Endodermal cell (in vitro differentiated cells): Measurements from ENCODE around the gene TMEM26. TPM values are rescaled to one million over a fixed set of nuclear protein-coding genes. Genes with fewer than 3 reads are reported as not detected.
"Not testable (repeated sequence)": the region's sequence is repeated elsewhere in the genome, so short reads cannot be mapped to it uniquely, and the experiment has no call there.

Experiments
- DNase-seq: peaks from one replicate; pipeline ENCODE4 v3.0.0-alpha.2; 2017
- H3K27ac ChIP-seq: 2 replicates; pipeline ENCODE4 v1.5.1; 2013; ENCODE audit warnings: mild to moderate bottlenecking, low read depth, low read length, moderate library complexity
- H3K27me3 ChIP-seq: 2 replicates; pipeline ENCODE4 v1.6.1; 2013; ENCODE audit warnings: mild to moderate bottlenecking, low read length, moderate library complexity; ENCODE audit not compliant: insufficient read depth, control insufficient read depth, poor library complexity, severe bottlenecking
- H3K36me3 ChIP-seq: 2 replicates; pipeline ENCODE4 v1.7.0; 2013; ENCODE audit warnings: mild to moderate bottlenecking, low read length, moderate library complexity; ENCODE audit not compliant: control insufficient read depth, insufficient read depth
- H3K4me1 ChIP-seq: one replicate; pipeline ENCODE4 v1.7.0; 2013; ENCODE audit warnings: low read length; ENCODE audit not compliant: control insufficient read depth, insufficient read depth
- H3K4me3 ChIP-seq: 2 replicates; pipeline ENCODE4 v1.5.1; 2013; ENCODE audit warnings: mild to moderate bottlenecking, low read length, moderate library complexity
- H3K9ac ChIP-seq: 2 replicates; pipeline ENCODE4 v1.6.1; 2013; ENCODE audit warnings: mild to moderate bottlenecking, low read length, moderate library complexity; ENCODE audit not compliant: poor library complexity, severe bottlenecking; ENCODE audit errors: extremely low read depth
- H3K9me3 ChIP-seq: 2 replicates; pipeline ENCODE4 v1.6.1; 2013; ENCODE audit warnings: mild to moderate bottlenecking, low read length, moderate library complexity; ENCODE audit not compliant: control insufficient read depth
- H3K27ac Mint-ChIP-seq: 2 replicates; pipeline ENCODE4 v1.8.0; 2020; ENCODE audit warnings: mixed read lengths
- H3K27me3 Mint-ChIP-seq: 2 replicates; pipeline ENCODE4 v1.8.0; 2021; ENCODE audit warnings: mild to moderate bottlenecking, mixed read lengths; ENCODE audit not compliant: insufficient read depth
- H3K36me3 Mint-ChIP-seq: 2 replicates; pipeline ENCODE4 v1.8.0; 2020; ENCODE audit warnings: low read depth, mixed read lengths
- H3K4me1 Mint-ChIP-seq: 2 replicates; pipeline ENCODE4 v1.8.0; 2020; ENCODE audit warnings: mixed read lengths
- H3K4me3 Mint-ChIP-seq: 2 replicates; pipeline ENCODE4 v1.8.0; 2020; ENCODE audit warnings: mild to moderate bottlenecking, moderate library complexity, mixed read lengths
- H3K9me3 Mint-ChIP-seq: 2 replicates; pipeline ENCODE4 v1.8.0; 2020; ENCODE audit warnings: mild to moderate bottlenecking, mixed read lengths
- CTCF ChIP-seq: fragments of 200-600 bp; sonication (generic); conservative IDR thresholded peaks from 2 replicates; pipeline ENCODE4 v1.5.0; 2021; ENCODE audit warnings: antibody characterized with exemption, mild to moderate bottlenecking
- WGBS, 2 experiments: methylation state at CpG; one replicate each; pipeline versions ENCODE4 v1.1.5 to v1.1.7; 2013; ENCODE audit warnings: missing lambda C conversion rate in 2 of 2, mixed read lengths in 1 of 2; ENCODE audit not compliant: insufficient coverage in 1 of 2, insufficient read length in 1 of 2; 5-methylcytosine and 5-hydroxymethylcytosine counted together
- total RNA-seq, 2 donors: library from RNA; stranded (reverse); fragmentation: NEBNext Ultra II Directional in 1 of 2; extraction: Animal tissue kit (Norgen Biotek cat#: 25700) in 1 of 2; gene quantifications; 2 replicates in 1 of 2; 3 replicates in 1 of 2; pipeline ENCODE4 v1.2.1, GENCODE V29; 2021

Gene TMEM26
- total RNA-seq, 2 donors from 2014 or later = 0.13 TPM

- no peak for TF ChIP-seq CTCF
- Histone ChIP-seq H3K4me1 (no peaks in the 10 kb centered on the region), H3K9ac (no peak overlapping the region), H3K36me3 (no peaks in the 10 kb centered on the region), H3K4me3 (no peak overlapping the region), H3K9me3 (no peaks in the 10 kb centered on the region), H3K27ac (no peak overlapping the region), H3K27me3 (no peaks in the 10 kb centered on the region)
- H3K9me3 Mint-ChIP-seq = no peaks in the 10 kb centered on the region
- H3K36me3 Mint-ChIP-seq = no peaks in the 10 kb centered on the region
- H3K27me3 Mint-ChIP-seq = no peaks in the 10 kb centered on the region
- no peaks in the 10 kb centered on the region for H3K4me1 Mint-ChIP-seq
- no peak overlapping the region for H3K27ac Mint-ChIP-seq
- no peak for DNase-seq
- H3K4me3 Mint-ChIP-seq = no peak overlapping the region
- 96 to 100% methylated on average over 1 to 2 of the region's 2 CpGs for WGBS, 2 experiments
Measured at GRCh38 chr10:61385231-61386001, 67.8 kb downstream of the TMEM26 start.

GRCh38 chr10:61381153-61381552, 72.0 kb downstream of the TMEM26 start:
- not testable (repeated sequence) for H3K36me3 Mint-ChIP-seq, H3K4me3 Mint-ChIP-seq, H3K27ac Mint-ChIP-seq, H3K27me3 ChIP-seq, H3K27ac ChIP-seq, H3K4me1 ChIP-seq, H3K9ac ChIP-seq, H3K4me1 Mint-ChIP-seq, H3K27me3 Mint-ChIP-seq, H3K9me3 ChIP-seq, H3K4me3 ChIP-seq, H3K36me3 ChIP-seq, DNase-seq
- H3K9me3 Mint-ChIP-seq = peaks cover 15% of the 10 kb centered on the region
- WGBS, 2 experiments = 73 to 96% methylated on average over 2 of the region's 3 CpGs

DNA sequence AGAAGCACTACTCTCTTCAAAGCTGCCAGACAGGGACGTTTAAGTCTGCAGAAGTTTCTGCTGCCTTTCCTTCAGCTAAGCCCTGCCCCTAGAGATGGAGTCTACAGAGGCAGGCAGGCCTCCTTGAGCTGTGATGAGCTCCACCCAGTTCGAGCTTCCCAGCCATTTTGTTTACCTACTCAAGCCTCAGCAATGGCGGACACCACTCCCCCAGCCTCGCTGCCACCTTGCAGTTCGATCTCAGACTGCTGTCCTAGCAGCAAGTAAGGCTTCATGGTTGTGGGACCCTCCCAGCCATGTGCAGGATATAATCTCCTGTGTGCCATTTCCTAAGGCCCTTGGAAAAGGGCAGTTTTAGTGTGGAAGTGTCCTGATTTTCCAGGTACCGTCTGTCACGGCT, 74.3 kb downstream of the TMEM26 start:
- Mint-ChIP-seq H3K36me3 (no peaks in the 10 kb centered on the region), H3K27ac (no peak overlapping the region), H3K27me3 (no peaks in the 10 kb centered on the region), H3K4me3 (no peak overlapping the region), H3K4me1 (no peaks in the 10 kb centered on the region), H3K9me3 (peaks cover 15% of the 10 kb centered on the region)
- Histone ChIP-seq H3K36me3 (no peaks in the 10 kb centered on the region), H3K27ac (no peak overlapping the region), H3K4me3 (no peak overlapping the region), H3K4me1 (no peaks in the 10 kb centered on the region), H3K9ac (no peak overlapping the region), H3K27me3 (no peaks in the 10 kb centered on the region), H3K9me3 (no peaks in the 10 kb centered on the region)
- TF ChIP-seq CTCF = no peak
- 91 to 94% methylated on average over 4 to 7 of the region's 7 CpGs for WGBS, 2 experiments
- DNase-seq = no peak
